GM21526 (cell line): ENCODE measurements around the gene NUP43.
"Not testable (repeated sequence)": the region's sequence is repeated elsewhere in the genome, so short reads cannot be mapped to it uniquely, and the experiment has no call there.

ENCODE experiments used
- ATAC-seq: cut with Tn5 transposase; IDR thresholded peaks from one replicate; pipeline ENCODE4 v1.9.1; 2021; ENCODE audit warnings: moderate library complexity; ENCODE audit not compliant: unreplicated experiment, low FRiP score

The NUP43 gene

GRCh38 chr6:149749594-149750135 is 3.3 kb upstream of the NUP43 start, which contains the start of gene PCMT1:
PCMT1 (plus strand) TSS chr6:149749741; CDS start chr6:149749902, 161 bp downstream.
- ATAC-seq = peak; percentile 77

GRCh38 chr6:149749082-149749593 is 2.8 kb upstream of the NUP43 start:
- ATAC-seq = not testable (repeated sequence)

DNA sequence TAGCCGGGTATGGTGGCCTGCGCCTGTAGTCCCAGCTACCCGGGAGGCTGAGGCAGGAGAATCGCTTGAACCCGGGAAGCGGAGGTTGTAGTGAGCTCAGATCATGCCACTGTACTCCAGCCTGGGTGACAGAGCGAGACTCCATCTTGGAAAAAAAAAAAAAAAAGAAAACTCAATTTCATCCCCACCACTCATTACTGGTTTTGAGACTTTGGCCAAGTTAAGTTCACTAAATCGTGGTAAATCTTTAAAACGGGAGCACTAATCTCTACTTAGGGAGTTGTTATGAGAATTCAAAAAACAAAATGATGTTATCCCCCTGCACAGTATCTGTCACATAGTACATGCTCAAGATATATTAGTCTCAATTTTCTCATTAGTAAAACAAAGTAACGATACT is 1.1 kb downstream of the NUP43 start:
- not testable (repeated sequence) for ATAC-seq

GRCh38 chr6:149734915-149735314 is 11.4 kb downstream of the NUP43 start:
- ATAC-seq = no peak

DNA sequence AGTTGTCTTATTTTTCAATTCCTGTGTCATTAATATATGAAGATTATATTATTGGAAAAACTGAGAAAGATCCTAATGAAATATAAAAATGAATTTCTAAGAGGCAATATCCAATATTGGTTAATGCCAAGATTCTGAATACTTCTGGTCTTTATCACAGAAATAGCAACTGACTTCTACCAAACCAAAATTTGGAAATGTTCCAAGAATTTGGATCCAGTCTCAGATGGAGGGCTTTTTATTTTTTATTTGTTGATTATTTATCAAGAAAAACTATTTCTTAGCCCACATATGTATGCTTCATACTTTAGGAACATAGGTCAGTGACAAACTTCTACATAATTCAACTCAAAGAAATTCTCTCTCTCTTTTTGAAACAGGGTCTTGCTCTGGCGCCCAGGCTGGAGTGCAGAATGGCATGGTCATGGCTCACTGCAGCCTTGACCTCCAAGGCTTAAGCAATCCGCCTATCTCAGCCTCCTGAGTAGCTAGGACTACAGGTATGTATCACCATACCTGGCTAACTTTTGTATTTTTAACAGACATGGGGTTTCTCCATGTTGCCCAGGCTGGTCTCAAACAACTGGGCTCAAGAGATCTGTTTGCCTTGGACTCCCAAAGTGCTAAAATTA is 13.1 kb downstream of the NUP43 start:
- ATAC-seq = no peak

DNA sequence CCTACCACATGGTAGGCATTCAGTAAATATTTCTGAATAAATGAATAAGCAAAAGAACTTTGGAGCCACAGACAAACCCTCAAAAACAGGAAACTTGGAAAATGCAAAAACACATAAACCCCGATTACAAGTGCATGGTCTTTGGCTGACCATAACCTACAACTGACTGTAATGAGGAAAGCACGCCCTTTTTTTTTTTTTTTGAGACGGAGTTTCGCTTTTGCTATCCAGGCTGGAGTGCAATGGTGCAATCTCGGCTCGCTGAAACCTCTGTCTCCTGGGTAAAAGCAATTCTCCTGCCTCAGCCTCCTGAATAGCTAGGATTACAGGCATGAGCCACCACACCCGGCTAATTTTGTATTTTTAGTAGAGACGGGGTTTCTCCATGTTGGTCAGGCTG is 16.5 kb downstream of the NUP43 start:
- ATAC-seq = no peak

DNA sequence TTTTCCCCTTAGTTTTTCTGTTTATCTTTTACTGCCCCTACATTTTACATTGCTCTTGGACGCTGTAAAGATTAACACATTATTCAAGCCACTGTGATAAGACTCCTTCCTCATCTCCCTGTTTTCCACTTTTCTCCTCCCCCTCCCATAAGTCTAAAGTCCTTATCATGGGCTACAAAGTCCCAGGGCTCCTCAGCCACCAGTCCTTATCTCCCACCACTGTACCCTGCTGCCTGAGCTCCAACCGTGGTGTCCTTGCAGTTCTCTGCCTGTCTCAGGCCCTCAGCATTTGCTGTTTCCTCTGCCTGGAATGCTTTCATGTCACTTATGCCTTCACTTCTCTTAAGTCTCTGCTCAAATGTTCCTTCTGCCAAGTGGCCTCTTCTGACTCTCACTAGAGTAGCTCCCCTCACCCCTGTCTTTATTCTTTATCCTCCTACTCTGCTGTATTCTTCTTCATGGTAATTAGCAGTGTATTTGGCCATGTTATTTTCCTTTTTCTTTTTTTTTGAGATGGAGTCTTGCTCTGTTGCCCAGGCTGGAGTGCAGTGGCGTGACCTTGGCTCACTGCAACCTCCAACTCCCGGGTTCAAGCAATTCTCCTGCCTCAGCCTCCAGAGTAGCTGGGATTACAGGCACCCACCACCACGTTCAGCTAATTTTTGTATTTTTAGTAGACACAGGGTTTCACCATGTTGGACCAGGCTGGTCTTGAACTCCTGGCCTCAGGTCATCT is 17.7 kb downstream of the NUP43 start:
- ATAC-seq = no peak

DNA sequence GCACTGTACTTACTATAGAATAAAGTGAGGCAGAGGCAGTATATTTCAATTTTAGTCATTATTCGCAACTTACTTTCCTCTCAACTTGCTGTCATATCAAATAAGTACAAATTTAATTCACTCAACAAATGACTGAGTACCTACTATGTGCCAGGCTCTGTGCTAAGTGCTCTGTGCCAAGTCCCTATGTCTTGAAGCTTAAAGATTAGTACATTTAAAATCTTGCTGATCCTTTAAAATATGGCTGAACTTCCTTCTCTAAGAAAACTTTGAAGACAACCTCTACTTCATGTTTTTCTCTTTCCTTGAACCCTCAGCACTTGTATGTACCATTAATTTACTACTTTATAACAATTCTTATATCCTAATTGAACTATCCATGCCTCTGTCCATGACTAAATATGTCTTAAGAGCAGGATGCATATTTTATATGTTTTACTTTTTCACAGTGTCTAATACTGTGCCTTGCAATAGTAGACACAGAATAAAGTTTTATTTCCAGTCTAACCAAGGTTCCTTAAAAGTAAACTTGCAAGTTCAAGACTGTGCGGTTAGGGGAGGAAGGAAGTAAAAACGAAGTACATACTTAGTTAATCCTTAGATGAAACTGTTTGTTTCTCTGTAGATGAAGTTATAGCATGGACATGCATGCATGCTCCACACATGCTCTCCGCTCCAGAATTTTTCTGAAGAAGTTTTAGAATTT is 18.4 kb downstream of the NUP43 start:
- ATAC-seq = no peak

DNA sequence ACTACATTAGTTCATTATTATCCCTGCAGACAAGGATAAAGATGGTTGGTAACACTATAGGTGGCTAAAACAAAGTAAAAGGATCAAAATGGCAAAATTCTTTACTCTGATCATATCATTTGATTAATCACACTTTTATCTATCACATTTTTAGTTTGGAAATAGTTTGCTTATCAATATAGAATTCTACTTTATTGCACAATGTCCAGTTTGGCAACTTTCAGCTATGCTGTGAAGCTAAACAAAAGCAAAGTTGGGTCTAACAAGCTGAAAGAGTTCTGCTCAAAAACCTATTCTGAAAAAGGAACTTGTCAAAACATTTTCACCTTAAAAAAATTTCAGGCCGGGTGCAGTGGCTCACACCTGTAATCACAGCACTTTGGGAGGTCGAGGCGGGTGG is 20.5 kb downstream of the NUP43 start:
- ATAC-seq = no peak

GRCh38 chr6:149723771-149724417 is 22.4 kb downstream of the NUP43 start:
- no peak for ATAC-seq

- ATAC-seq = no peak
Observed at GRCh38 chr6:149723262-149723661, 23.1 kb downstream of the NUP43 start.

DNA sequence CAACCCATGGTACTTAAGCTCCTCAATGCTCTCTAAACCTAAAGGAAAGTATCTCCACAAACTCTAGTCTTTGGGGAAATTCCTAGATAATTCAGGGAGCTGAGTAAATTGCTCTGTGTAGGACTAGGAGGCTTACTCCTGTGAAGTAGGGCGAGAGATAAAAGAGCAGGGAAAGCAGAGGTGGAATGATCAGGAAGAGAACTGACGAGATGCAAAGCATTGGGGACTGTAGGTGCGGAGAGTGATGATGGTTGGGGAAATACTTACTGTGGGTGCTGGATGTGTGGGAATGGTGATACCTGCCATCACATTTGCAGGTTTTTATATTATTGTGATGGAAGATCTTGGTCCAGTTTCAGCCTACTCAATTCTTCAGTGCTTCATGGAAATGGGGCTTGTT is 26.8 kb downstream of the NUP43 start:
- ATAC-seq = no peak

GRCh38 chr6:149717588-149718458 is 28.5 kb downstream of the NUP43 start, which contains the start of gene LATS1:
LATS1 (minus strand) TSS chr6:149718101; CDS start chr6:149702126, 15,975 bp downstream.
- peak; percentile 73 for ATAC-seq

DNA sequence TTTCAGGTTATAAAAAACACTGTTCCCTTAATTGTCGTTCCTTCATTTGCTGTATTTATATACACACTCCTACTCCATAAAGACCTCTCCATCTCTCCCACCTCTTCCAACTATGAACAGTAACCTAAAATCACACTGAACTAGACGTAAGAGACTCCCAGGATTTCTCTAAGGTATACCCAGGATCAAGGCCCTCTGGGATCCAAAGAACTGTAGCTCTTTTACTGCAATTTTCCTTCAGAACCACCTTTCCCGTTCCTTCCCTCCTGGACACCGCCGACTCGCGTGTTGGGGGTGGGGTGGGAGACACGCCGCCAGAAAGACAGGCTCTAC is 29.1 kb downstream of the NUP43 start:
- ATAC-seq = no peak

DNA sequence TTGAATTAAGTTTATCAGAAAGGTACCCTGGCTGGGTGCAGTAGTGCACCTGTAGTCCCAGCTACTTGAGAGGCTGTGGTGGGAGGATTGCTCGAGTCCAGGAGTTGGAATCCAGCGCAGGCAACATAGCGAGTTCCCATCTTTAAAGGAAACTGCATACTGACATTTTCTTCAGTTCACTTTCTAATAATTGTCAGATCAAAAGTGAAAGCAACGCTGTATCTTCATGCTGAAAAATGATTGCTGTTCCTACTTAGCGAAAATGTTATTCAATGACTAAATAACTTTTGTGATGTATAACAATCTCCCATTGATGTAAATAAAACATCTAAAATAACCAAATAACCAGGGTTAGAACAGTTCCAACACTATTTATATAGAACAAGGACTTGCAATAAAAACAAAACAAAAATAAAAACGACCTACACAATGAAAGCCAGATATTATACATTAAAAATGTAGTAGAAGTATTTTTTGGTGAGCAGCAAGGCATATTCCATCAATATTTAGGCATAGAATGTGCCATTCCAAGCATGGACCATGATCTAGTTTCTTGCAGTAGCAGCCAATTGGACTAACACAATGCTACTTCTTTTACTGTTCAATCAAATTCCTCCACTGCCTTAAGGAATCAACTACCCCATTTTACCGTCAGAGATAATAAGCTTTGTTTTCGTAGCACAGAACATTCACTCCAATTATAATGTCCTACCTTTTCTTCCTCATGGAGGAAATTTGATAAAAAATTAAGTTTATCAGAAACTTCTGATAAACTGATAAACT is 30.0 kb downstream of the NUP43 start:
- no peak for ATAC-seq

DNA sequence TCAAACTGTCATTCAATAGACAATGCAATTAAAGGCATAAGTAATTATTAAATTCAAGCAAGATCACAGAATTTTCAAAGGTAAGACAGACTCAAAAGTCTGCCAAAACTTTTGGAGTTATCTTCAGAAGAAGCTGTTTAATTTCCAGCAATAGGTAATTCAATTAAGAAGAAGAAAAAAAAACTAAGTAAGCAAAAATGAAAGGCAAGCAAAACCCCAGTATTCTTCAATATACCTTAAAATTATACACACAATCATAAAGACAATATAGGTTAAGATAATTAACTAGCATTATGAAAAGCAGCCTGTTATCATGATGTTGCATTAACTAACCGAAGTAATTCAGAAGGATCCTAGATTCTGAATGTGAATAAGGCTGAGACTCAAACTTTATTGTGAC is 31.9 kb downstream of the NUP43 start:
- ATAC-seq = no peak

DNA sequence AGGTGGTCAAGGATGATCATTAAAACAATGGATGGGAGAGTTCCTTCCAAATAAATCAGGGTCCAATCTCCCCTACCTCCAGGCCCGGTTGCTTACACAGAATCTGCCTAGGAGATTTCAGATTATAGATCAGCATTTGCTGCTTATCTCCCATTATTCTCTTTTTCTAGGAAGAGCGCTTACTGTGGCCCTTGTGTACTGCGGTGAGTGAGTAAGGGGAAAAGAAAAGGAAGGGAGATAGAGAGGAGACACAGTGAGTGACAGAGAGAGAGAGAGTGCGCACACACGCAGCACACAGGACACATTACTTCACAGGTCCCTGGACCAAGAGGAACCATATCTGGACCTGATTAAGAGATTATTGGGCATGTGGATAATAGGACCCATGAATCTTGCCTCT is 34.6 kb downstream of the NUP43 start:
- ATAC-seq = no peak

- no peak for ATAC-seq
Observed at GRCh38 chr6:149701714-149702113, 44.6 kb downstream of the NUP43 start.

- ATAC-seq = no peak
Observed at GRCh38 chr6:149699150-149699549, 47.2 kb downstream of the NUP43 start.
